ELR (cell line): ENCODE data around the gene ANAPC7.
"Not testable (repeated sequence)": the region's sequence is repeated elsewhere in the genome, so short reads cannot be mapped to it uniquely, and the experiment has no call there.

Experiments
- DNase-seq: peaks from one replicate; pipeline ENCODE4 v3.0.0-alpha.2; 2015; ENCODE audit warnings: low read depth

ANAPC7 gene

GRCh38 chr12:110348431-110349059 is 55.0 kb downstream of the ANAPC7 start:
- DNase-seq: no peak

- no peak for DNase-seq
Observed at GRCh38 chr12:110347767-110348166, 55.7 kb downstream of the ANAPC7 start.

- no peak for DNase-seq
Observed at GRCh38 chr12:110345963-110346362, 57.5 kb downstream of the ANAPC7 start.

GRCh38 chr12:110345176-110345661 is 58.3 kb downstream of the ANAPC7 start:
- DNase-seq: no peak

GRCh38 chr12:110344657-110345056 is 58.9 kb downstream of the ANAPC7 start:
- DNase-seq: no peak

GRCh38 chr12:110343736-110344555 is 59.6 kb downstream of the ANAPC7 start:
- no peak for DNase-seq

GRCh38 chr12:110343114-110343513 is 60.4 kb downstream of the ANAPC7 start:
- DNase-seq: no peak

GRCh38 chr12:110342157-110342556 is 61.4 kb downstream of the ANAPC7 start:
- DNase-seq: no peak

GRCh38 chr12:110340706-110341105 is 62.8 kb downstream of the ANAPC7 start:
- DNase-seq: no peak

GRCh38 chr12:110340261-110340660 is 63.2 kb downstream of the ANAPC7 start:
- DNase-seq: not testable (repeated sequence)

- DNase-seq: no peak
Observed at GRCh38 chr12:110339184-110339952, 64.1 kb downstream of the ANAPC7 start.

- DNase-seq: peak; percentile 55
Observed at GRCh38 chr12:110338754-110339153, 64.8 kb downstream of the ANAPC7 start.

GRCh38 chr12:110337912-110338710 is 65.4 kb downstream of the ANAPC7 start:
- DNase-seq: no peak

GRCh38 chr12:110335481-110336045 is 67.9 kb downstream of the ANAPC7 start:
- DNase-seq: no peak

- DNase-seq: no peak
Observed at GRCh38 chr12:110333201-110333600, 70.3 kb downstream of the ANAPC7 start.

- no peak for DNase-seq
Observed at GRCh38 chr12:110330544-110330943, 73.0 kb downstream of the ANAPC7 start.

- no peak for DNase-seq
Observed at GRCh38 chr12:110330124-110330523, 73.4 kb downstream of the ANAPC7 start.

- DNase-seq: no peak
Observed at GRCh38 chr12:110329710-110330109, 73.8 kb downstream of the ANAPC7 start.
